ENCODE data around the gene PARVG.

Gene PARVG

GRCh38 chr22:44225091-44225689, 44.5 kb downstream of the PARVG start:
- DNase-seq (ENCODE audit: low read depth in 1 of 2, low spot score in 1 of 2), result no peak
- Histone ChIP-seq H3K27ac (replicated peaks) (no peak overlapping the region), H3K4me3 (replicated peaks; ENCODE audit: insufficient read depth, low read length) (no peak overlapping the region), H3K27me3 (ENCODE audit: insufficient read depth, poor library complexity, severe bottlenecking) (no peaks in the 10 kb centered on the region)
- TF ChIP-seq POLR2AphosphoS5 (IDR thresholded peaks at IDR 0.05; ENCODE audit: low read depth) (no peak), SPI1 (IDR thresholded peaks at IDR 0.05; ENCODE audit: borderline replicate concordance, low read depth) (no peak), GABPA (IDR thresholded peaks at IDR 0.05; ENCODE audit: low read depth) (no peak), REST (IDR thresholded peaks at IDR 0.05; ENCODE audit: insufficient replicate concordance, low read depth) (no peak)
- TF ChIP-seq, protein P1, sequence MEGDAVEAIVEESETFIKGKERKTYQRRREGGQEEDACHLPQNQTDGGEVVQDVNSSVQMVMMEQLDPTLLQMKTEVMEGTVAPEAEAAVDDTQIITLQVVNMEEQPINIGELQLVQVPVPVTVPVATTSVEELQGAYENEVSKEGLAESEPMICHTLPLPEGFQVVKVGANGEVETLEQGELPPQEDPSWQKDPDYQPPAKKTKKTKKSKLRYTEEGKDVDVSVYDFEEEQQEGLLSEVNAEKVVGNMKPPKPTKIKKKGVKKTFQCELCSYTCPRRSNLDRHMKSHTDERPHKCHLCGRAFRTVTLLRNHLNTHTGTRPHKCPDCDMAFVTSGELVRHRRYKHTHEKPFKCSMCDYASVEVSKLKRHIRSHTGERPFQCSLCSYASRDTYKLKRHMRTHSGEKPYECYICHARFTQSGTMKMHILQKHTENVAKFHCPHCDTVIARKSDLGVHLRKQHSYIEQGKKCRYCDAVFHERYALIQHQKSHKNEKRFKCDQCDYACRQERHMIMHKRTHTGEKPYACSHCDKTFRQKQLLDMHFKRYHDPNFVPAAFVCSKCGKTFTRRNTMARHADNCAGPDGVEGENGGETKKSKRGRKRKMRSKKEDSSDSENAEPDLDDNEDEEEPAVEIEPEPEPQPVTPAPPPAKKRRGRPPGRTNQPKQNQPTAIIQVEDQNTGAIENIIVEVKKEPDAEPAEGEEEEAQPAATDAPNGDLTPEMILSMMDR (IDR thresholded peaks at IDR 0.05; ENCODE audit: insufficient read depth, low read length), result no peak

DNA sequence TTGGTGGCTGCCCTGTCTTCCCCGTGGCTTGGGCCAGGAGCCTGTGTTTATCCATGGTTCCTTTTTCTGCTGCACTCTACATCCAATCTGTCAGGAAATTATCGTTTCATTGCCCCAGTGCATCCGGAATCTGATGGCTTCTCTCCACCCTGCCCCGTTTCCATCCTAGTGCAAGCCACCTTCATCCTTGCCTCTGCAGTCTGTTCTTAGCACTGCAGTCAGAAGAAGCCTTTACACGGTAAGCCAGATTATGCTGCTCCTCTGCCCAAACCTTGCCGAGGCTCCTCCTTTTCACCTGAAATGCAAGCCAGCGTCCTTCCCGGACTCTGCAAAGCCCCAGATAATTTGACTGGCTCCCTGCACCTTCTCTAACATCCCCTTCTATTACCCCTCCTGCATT, 45.1 kb downstream of the PARVG start:
- DNase-seq (ENCODE audit: low read depth in 1 of 2, low spot score in 1 of 2), result no peak
- no peak overlapping the region for H3K4me3 ChIP-seq (replicated peaks; ENCODE audit: insufficient read depth, low read length)
- H3K27ac ChIP-seq (replicated peaks), result no peak overlapping the region
- no peak for TF ChIP-seq GABPA (IDR thresholded peaks at IDR 0.05; ENCODE audit: low read depth)
- TF ChIP-seq, protein P1 (IDR thresholded peaks at IDR 0.05; ENCODE audit: insufficient read depth, low read length), result no peak
- no peaks in the 10 kb centered on the region for H3K27me3 ChIP-seq (ENCODE audit: insufficient read depth, poor library complexity, severe bottlenecking)

DNA sequence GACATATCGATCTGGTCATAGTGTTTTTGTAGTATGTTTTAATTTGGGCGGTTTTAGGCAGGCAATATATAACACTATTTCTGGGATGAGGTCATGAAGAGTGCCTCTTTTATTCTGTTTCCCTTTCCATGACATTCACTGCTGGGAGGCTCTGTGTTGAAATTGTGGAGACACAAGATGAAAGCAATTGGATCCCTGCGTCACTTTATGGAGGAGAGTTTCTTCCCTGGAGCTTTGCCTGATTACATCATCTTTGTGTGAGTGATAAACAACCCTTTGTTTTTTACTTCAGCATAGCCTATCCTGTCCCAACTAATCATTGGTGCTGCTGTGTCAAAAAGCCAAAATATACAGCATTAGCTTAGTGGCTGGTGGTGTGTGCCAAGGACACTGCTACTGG, 48.6 kb downstream of the PARVG start:
- no peak overlapping the region for H3K27ac ChIP-seq (replicated peaks)
- TF ChIP-seq, protein P1 (IDR thresholded peaks at IDR 0.05; ENCODE audit: insufficient read depth, low read length), result no peak
- TF ChIP-seq POLR2AphosphoS5 (IDR thresholded peaks at IDR 0.05; ENCODE audit: low read depth), result no peak
- no peak for TF ChIP-seq GABPA (IDR thresholded peaks at IDR 0.05; ENCODE audit: low read depth)
- no peak for TF ChIP-seq SPI1 (IDR thresholded peaks at IDR 0.05; ENCODE audit: borderline replicate concordance, low read depth)
- TF ChIP-seq REST (IDR thresholded peaks at IDR 0.05; ENCODE audit: insufficient replicate concordance, low read depth), result no peak
- H3K27me3 ChIP-seq (ENCODE audit: insufficient read depth, poor library complexity, severe bottlenecking), result no peaks in the 10 kb centered on the region
- DNase-seq (ENCODE audit: low read depth in 1 of 2, low spot score in 1 of 2), result no peak
- H3K4me3 ChIP-seq (replicated peaks; ENCODE audit: insufficient read depth, low read length), result no peak overlapping the region

DNA sequence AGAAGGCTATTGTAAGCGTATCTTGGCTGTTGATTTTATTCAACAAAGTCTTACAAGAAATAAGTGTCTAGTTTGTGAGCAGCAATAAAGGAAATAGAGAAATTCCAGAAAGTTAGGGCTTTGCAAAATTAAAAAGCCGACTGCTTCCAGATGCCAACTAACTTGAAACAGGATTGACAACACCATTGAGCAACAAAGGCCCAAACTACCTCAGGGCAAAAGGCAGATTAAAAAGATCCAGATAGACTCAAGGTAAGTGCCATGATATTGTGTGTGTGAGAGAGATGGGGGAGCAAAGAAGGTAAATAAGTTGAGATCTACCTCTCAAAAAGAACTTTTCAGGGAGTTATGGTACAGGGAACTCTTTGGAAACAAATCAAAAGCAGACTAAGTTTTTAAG, 49.1 kb downstream of the PARVG start:
- H3K27ac ChIP-seq (replicated peaks), result no peak overlapping the region
- TF ChIP-seq, protein P1 (IDR thresholded peaks at IDR 0.05; ENCODE audit: insufficient read depth, low read length), result no peak
- no peak for TF ChIP-seq GABPA (IDR thresholded peaks at IDR 0.05; ENCODE audit: low read depth)
- TF ChIP-seq REST (IDR thresholded peaks at IDR 0.05; ENCODE audit: insufficient replicate concordance, low read depth), result no peak
- no peak for TF ChIP-seq POLR2AphosphoS5 (IDR thresholded peaks at IDR 0.05; ENCODE audit: low read depth)
- TF ChIP-seq SPI1 (IDR thresholded peaks at IDR 0.05; ENCODE audit: borderline replicate concordance, low read depth), result no peak
- no peaks in the 10 kb centered on the region for H3K27me3 ChIP-seq (ENCODE audit: insufficient read depth, poor library complexity, severe bottlenecking)
- no peak for DNase-seq (ENCODE audit: low read depth in 1 of 2, low spot score in 1 of 2)
- H3K4me3 ChIP-seq (replicated peaks; ENCODE audit: insufficient read depth, low read length), result no peak overlapping the region

All from HL-60 (cell line).